ENCODE results near the gene SPATA45.

- no peak for TF ChIP-seq POLR2A (IDR thresholded peaks at IDR 0.05)
- TF ChIP-seq, protein P1, sequence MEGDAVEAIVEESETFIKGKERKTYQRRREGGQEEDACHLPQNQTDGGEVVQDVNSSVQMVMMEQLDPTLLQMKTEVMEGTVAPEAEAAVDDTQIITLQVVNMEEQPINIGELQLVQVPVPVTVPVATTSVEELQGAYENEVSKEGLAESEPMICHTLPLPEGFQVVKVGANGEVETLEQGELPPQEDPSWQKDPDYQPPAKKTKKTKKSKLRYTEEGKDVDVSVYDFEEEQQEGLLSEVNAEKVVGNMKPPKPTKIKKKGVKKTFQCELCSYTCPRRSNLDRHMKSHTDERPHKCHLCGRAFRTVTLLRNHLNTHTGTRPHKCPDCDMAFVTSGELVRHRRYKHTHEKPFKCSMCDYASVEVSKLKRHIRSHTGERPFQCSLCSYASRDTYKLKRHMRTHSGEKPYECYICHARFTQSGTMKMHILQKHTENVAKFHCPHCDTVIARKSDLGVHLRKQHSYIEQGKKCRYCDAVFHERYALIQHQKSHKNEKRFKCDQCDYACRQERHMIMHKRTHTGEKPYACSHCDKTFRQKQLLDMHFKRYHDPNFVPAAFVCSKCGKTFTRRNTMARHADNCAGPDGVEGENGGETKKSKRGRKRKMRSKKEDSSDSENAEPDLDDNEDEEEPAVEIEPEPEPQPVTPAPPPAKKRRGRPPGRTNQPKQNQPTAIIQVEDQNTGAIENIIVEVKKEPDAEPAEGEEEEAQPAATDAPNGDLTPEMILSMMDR (IDR thresholded peaks at IDR 0.05), result no peak
These were observed 63.5 kb downstream of the SPATA45 start for GRCh38 chr1:212783976-212784375.

All from esophagus squamous epithelium (tissue), 4 donors.